Stimulated activated CD4-positive, alpha-beta T cell treated with anti-CD3 and anti-CD28 coated beads, Interleukin-1b, Interleukin-23, amount 100 ng/mL, for 1 hour (primary cell): Measurements from ENCODE around the gene TPP1.

Source experiments
- DNase-seq, 2 donors: peaks; one replicate each; pipeline ENCODE4 v3.0.0-alpha.2; 2020; ENCODE audit warnings: low read depth in 2 of 2

TPP1 gene

DNA sequence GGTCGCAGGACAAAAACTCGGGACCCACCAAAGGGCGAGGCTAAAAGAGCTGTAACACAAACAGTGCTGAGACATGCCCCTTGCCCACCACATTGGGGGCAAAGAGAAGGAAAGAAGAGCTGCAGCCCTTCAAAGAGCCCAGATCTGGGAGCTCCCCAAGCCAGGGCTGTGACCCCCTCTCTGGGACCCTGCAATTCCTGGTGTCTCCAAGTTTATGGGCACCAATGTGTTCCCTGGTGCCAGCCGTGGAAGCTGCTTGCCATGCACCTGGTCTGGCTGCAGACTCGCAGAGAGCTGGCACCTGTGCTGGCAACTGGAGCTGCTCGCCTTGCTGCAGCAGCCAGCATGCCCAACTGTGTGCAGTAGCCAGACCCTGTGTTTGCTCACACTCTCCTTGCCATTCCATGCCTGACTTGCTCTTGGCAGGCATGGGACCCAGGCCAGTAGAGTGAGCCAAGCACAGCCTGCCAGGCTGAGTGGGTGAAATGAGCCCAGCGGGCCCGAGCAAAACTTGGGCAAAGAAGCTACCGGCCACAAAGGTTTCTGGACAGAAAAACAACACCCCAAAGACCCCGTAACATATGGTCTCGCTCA is 31.8 kb downstream of the TPP1 start:
- no peak for DNase-seq

DNA sequence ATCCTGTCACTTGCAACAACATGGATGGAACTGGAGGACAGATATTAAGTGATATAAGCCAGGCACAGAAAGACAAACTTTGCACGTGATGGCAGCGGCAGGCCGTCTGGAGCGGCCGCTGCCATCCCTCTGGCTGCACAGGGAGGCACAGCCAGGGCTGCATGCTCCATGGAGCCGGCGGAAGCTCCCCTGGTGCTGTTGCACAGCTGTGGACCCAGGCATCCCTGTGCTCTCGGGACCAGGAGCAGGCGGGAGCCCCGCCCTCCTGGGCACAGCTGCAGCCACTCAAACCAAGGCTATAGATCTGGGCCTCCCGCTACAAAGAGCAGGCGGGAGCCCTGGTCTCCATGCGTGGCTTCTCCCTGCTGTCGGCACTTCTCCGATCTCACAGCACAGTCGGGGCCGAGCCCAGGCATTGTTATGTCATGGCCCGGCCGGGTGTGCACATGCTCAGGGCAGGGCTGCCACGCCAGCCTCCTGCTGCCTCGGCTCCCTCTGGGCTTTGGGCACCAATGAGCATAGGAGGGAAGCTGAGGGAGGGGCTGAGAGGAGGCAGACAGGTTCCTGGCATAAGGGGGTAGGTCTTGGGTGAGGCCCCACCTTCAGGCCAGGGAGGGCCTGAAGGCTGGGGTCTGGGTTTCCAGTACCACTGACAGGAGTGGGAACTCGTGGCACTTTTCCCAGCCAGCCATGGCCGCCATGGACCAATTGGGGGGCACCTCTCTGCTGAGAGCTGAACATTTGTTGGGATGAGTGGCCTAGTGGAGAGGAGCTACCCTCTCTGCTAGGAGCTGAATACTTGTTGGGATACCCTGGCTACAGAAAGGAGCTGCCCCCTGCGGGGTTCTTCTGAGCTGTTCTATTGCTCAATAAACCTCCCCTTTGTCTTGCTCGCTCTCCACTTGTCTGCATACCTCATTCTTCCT is 32.5 kb downstream of the TPP1 start:
- DNase-seq = no peak

DNA sequence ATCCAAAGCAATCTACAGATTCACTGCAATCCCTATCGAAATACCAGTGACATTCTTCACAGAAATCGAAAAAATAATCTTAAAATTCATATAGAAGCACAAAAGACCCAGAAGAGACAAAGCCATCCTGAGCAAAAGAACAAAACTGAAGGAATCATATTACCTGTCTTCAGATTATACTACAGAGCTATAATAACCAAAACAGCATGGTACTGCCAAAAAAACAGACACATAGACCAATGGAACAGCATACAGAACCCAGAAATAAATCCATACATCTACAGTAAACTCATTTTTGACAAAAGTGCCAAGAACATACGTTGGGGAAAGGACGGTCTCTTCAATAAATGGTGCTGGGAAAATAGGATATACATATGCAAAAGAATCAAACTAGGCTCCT is 34.7 kb downstream of the TPP1 start:
- DNase-seq = no peak

DNA sequence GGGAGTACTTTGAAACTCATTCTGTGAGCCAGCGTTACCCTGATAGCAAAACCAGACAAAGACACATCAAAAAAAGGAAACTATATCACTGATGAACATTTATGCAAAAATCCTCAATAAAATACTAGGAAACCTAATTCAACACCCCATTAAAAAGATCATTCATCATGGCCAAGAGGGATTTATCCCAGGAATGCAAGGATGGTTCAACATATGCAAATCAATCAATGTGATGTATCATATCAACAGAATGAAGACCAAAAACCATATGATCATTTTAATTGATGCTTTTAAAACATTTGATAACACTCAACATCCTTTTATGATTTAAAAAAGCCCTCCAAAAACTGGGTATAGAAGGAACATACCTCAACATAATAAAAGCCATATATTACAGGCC is 35.6 kb downstream of the TPP1 start:
- DNase-seq = no peak

DNA sequence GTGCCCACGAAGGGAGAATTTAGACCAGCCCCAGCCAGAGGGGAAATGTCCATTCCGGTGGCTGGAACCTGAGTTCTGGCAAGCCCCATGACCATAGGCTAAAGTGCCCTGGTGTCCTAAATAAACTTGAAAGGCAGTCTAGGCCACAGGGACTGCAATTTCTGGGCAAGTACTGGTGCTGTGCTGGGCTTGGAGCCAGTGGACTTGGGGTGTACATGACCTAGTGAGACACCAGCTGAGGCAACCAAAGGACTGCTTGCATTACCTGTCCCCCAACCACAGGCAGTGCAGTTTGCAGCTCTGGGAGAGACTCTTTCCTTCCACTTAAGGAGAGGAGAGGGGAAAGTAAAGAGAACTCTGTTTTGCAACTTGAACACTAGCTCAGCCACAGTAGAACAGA is 39.5 kb downstream of the TPP1 start:
- no peak for DNase-seq

DNA sequence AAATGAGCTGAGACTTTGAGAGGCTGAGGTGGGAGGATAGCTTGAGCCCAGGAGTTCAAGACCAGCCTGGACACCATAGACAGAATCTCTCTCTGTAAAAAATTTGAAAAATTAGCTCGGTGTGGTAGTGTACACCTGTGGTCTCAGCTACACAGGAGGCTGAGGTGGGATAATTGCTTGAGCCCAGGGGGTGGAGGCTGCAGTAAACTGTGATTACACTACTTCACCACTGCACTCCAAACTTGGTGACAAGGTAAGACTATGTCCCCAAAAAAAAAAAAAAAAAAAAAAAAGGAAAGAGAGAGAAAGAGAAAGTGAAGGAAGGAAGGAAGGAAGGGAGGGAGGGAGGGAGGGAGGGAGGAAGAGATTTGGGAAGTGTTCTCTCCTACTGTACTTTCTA is 41.1 kb downstream of the TPP1 start:
- DNase-seq = no peak

DNA sequence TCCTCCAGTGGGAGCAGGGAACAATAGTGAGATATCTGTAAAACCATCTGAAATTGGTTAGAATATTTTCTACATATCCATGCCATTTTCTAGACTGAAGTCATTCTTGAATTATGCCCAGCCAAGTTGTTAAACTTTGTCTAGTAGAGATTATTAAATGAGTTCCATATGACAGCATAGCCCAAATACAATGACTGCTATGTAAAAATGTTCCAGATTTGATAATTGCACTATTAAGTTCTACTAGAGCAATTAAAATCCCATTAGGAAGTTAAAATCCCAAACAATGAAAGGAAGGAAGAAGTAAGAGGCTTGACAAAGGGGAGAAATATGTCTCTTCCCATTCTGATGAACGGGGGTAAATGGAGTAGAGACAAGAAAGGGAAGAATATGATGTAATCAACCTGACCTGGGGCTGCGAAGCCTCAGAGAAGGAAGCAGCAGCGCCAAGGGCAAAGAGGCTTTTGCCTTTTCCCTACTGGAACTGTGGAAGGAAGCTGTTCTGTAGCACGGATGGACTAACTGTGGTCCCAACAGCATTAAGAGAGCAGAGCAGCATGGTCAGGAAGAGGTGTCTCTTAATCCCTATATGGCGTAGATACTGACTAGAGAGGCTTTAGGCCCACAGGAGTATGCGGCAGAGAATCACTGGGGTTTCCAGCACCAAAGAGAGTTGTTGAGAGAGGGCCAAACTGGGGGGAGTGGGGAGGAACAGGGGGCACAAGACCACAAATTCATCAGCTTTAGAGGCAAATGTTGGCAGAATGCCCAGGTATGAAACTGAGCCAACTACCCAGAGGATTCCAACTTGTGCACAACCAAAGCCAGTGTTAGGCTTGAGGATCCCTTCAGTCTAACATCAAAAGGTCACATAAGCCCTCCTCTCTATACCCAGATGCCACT is 42.5 kb downstream of the TPP1 start:
- DNase-seq = no peak

DNA sequence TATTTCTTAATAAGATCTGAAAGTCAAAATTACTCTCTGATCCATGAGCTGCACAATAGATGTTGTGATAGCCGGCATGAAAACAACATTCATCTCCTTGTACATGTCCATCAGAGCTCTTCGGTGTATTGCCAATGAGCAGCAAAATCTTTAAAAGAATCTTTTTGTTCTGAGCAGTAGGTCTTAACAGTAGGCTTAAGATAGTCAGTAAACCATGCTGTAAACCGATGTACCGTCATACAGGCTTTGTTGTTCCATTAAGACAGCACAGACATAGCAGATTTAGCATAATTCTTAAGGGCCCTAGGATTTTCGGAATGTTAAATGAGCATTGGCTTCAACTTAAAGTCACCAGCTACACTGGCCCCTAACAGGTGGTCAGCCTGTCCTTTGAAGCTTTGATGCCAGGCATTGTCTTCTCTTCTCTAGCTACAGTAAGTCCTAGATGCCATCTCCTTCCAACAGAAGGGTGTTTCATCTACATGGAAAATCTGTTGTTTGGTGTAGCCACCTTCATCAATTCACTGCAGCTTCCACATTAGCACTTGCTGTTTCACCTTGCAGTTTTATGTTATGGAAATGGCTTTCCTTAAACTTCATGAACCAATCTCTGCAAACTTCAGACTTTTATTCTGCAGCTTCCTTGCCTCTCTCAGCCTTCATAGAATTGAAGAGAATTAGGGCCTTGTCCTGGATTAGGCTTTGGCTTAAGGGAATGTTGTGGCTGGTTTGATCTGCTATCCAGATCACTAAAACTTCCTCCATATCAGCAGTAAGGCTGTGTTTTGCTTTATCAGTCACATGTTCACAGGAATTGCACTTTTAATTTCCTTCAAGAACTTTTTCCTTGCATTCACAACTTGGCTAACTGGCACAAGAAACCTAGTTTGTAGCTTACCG is 44.2 kb downstream of the TPP1 start:
- DNase-seq = no peak

DNA sequence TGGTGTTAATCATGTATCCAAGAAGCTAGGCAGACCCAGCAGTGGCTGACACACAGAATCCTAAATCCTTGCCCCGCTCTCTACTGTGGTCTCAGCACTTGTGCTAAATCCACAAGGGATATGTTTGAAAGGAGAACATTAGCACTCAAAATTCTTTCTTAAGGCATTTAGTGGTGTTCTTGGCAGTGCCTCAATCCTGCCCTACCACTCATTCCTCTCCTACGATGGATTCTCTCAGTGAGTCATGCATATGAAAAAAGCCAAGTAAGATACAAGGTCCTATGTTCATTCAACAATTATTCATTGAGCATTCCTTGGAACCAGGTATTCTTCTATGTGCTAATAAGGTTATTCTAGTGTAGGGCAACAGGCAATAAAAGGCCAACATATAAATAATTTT is 47.0 kb downstream of the TPP1 start:
- no peak for DNase-seq

DNA sequence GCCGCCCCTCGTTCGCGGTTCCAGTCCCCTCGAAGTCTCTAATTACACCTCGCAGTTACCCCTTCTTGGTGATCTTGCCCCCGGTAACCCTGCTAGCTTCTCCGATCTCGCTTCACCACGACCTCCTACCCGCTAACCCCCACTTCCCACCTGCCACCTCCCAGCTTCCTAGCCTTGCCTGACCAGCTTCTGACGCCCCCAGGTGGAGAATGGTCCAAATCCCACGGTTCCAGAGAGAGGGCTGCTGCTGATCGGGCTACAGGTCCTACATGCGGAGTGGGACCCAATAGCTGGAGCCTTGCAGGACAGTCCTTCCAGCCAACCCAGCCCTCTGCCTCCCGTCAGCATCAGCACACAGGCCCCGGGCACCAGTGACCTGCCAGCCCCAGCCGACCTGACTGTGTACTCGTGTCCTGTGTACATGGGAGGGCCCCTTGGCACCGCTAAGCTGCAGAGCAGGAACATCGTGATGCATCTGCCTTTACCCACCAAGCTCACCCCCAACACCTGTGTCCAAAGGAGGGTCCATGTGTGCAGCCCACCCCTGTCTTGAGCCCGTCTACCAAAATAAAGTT is 47.7 kb downstream of the TPP1 start:
- DNase-seq = no peak

DNA sequence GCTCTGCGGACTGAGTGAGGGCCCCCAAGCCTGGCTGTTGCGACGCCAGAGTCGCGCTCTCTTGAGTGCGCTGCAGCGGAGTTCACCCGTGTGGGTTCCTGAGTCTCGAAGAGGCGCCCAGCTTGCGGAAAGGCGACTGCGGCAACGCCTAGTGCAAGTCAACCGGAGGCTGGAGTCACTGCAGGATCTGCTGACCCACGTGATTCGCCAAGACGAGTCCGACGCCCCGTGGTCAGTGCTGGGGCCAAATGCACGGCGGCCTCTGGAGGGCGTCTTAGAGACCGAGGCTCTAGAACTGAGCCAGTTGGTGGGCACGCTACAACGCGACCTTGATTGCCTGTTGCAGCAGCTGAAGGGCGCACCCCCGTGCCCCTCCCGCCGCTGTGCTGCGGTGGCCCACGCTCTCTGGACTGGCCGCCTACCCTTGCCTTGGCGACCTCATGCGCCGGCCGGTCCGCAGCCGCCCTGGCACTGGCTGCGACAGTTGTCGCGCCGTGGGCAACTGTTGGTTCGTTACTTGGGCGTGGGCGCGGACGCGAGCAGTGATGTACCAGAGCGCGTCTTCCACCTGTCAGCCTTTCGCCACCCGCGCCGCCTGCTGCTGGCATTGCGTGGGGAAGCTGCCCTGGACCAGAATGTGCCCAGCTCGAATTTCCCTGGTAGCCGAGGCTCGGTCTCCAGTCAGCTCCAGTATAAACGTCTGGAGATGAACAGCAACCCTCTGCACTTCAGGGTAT is 48.4 kb downstream of the TPP1 start:
- DNase-seq = no peak

DNA sequence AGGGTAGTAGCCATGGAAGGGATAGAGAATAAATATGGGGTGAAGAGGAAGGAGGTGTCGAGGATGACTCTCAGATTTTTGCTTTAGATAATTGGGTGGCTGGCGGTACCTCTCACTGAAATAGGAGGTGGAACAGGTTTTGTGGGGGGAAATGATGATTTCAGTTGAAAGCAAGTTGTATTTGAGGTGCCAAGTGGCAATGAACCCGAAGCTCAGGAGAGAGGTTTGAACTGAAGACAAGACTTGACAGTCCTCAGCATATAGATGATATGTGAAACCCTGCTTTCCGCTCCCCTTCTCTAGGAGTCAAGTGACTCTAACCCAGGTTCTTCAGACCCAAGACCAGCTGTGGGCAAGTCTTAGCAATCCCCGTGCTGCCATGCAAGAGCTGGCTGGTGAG is 49.5 kb downstream of the TPP1 start:
- DNase-seq = no peak

DNA sequence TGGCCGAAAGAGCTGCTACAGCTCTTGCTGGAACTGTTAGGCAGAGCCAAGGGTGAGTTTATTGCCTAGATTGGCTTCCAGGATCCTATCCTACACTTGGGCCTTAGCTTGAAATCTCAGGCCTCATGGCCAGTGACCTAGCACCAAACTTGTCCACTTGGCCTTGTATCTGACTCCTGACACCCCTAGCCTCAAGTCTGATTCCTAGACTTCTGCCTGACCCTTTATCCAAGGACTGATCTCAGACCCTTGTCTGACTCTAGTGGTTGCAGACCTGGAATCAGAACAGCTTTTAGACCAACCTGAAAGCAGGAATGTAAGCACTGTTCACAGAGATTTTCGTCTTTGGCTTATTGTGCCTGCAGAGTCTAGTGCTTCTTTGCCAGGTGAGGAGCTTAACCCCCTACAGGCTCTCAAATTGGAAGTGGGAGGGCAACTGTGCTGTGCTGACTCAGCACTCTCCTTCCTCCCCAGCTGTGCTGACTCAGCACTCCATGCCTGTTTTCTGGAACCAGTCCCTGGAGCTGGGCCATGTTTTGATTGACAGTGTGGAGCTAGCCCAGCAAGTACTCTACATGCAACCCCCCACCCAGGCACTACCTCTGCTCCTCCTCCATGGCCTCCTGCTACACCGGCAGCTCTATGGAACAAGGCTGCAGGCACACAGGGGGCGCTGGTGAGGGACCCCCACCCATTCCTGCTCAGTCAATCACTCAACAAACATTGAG is 50.9 kb downstream of the TPP1 start:
- no peak for DNase-seq

DNA sequence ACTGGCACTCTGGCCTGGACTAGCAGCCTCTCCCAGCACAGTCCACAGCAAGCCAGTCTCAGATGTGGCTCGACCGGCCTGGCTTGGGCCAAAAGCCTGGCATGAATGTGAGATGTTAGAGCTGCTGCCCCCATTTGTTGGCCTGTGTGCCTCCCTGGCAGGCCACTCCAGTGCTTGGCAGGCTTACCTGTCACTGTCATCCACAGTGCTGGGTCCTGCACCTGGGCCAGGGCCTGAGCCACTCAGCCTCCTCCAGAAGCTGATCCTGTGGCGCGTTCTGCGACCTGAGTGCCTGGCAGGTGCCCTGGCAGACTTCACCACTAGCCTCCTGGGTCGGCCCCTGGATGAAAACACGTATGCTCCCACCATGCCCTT is 51.9 kb downstream of the TPP1 start:
- no peak for DNase-seq

DNA sequence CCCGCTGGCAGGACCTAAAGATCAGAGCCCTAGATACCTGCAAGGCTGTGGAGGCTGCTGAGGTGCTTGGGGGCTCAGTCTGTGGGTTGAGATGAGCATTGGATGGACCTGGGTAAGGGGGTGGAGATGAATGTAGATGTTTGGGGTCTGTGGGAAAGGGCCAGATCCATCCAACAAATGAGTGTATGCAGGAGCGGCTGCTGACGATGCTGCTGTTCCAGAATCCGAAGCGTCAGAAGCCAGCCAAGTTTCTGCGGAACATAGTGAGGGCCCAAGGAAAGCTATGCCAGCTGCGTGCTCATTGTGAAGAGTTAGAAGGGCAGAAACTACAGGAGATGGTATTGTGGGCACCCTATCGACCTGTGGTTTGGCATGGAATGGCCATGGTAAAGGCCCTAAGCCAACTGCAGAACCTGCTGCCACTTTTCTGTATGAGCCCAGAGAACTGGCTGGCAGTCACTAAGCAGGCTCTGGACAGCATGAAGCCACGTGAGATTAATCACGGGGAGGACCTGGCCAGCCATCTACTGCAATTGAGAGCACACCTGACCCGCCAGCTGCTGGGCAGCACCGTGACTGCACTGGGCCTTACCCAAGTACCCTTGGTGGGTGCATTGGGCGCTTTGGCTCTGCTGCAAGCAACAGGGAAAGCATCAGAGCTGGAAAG is 52.4 kb downstream of the TPP1 start:
- no peak for DNase-seq

DNA sequence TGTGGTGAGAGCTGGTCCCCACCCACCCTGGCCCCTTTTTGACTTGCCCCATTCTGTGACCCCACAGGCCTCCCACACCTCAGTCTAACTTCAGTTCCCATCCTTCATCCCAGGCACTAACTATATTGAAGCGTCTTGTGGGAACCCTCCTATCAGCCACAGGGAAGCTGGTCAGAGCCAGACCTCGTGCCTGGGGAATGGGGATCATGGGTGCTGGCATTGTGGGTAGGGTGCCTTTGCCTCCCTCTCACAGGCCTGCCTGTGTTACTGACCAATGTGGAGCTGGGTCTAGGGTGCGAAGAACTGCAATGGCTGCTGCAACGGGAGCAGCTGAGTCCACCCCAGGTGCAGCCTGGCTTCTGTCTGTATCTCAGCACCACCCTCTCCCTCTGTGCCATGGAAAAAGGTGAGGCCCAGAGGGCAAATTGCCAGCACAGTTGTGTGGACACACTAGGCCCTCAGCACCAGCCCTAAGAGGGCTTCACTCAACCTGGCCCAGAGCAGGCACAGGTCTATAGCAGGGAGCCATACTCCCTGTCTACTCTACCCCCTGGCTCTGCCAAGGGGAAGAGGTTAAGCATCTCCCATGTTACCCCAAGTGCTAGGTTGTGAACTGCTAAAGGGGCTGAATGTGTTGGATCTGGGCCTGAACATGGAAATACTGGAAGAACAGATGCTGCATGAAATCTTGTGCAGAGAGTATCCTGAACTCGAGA is 53.1 kb downstream of the TPP1 start:
- DNase-seq = no peak

DNA sequence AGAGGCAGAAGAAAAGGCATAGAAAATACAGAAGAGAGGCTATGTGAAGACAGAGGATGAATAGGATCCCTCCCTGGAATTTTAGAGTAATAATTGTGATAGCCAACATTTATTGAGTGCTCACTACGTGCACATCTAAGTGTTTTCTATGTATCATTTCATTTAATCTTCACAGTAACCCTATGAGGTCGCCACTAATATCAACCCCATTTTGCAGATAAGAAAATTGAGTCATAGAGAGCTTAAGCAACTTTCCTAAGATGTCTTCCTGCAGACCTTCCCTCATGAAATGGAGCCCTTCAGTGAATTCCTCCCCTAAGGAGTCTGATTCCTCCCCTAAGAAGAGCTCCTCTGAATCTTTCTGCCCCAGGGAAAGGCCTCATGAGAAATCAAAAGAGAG is 53.9 kb downstream of the TPP1 start:
- no peak for DNase-seq

DNA sequence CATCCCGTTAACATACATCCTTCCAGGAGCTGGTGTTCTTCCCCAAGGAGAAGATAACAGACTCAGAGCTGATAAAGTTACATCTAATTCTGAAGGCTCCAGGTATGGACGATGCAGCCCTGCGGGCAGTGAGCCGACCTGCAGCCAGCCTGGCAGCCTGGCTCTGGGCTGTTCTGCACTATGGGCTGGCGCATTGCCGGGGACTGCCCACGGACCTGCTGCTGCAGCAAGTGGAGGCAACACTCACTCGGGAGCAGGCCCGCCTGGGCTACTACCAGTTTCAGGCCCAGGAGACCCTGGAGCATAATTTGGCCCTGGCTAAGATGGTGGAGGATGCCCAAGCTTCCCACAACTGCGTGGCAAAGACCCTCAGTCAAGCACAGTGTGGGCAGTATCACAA is 55.6 kb downstream of the TPP1 start:
- DNase-seq = no peak
